OCI-LY1 (cell line): Measurements from ENCODE around the gene MRPL38.

Source experiments
- CTCF ChIP-seq: fragments of 200-600 bp; sonication (generic), shearing (Covaris generic); IDR thresholded peaks from 2 replicates; pipeline ENCODE4 v1.5.1; 2017; ENCODE audit warnings: mild to moderate bottlenecking, antibody characterized with exemption, low read length, moderate library complexity, mixed read lengths
- EZH2 ChIP-seq: fragments of 200-600 bp; sonication (generic), shearing (Covaris generic); IDR thresholded peaks from 2 replicates; pipeline ENCODE4 v1.8.0; 2017; ENCODE audit warnings: borderline replicate concordance, mixed run types, mild to moderate bottlenecking, antibody characterized with exemption, low read length, moderate library complexity, mixed read lengths

GRCh38 chr17:75914643-75915267, 10.1 kb upstream of the MRPL38 start:
- no peak for TF ChIP-seq CTCF
- TF ChIP-seq EZH2 = no peak
